ENCODE results near the gene KCNH4.

DNA sequence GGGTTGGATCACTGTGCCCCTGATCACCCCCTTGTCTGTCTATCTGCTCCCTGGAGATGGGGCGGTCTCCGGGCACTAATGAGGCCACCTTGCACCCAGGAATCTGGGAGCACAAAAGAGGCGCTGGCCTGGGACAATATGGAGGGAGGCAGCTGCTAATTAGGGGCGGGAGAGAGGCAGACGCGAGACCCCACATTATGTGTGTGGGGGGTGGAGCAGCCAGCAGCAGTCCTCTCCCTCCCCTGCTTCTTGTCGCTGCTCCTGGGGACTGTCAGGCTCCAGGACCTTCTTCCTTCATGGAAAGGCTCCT is 4.6 kb upstream of the KCNH4 start:
- TF ChIP-seq EP300 (IDR thresholded peaks at IDR 0.05) = no peak
- TF ChIP-seq, protein P1, sequence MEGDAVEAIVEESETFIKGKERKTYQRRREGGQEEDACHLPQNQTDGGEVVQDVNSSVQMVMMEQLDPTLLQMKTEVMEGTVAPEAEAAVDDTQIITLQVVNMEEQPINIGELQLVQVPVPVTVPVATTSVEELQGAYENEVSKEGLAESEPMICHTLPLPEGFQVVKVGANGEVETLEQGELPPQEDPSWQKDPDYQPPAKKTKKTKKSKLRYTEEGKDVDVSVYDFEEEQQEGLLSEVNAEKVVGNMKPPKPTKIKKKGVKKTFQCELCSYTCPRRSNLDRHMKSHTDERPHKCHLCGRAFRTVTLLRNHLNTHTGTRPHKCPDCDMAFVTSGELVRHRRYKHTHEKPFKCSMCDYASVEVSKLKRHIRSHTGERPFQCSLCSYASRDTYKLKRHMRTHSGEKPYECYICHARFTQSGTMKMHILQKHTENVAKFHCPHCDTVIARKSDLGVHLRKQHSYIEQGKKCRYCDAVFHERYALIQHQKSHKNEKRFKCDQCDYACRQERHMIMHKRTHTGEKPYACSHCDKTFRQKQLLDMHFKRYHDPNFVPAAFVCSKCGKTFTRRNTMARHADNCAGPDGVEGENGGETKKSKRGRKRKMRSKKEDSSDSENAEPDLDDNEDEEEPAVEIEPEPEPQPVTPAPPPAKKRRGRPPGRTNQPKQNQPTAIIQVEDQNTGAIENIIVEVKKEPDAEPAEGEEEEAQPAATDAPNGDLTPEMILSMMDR (IDR thresholded peaks at IDR 0.05) = no peak
- TF ChIP-seq POLR2A (IDR thresholded peaks at IDR 0.05) = no peak

Measured in tibial nerve (tissue), 4 donors.